Measurements from ENCODE around the gene ULK3. TPM values are rescaled to one million over a fixed set of nuclear protein-coding genes. Genes with fewer than 3 reads are reported as not detected.

The ULK3 gene
- total RNA-seq, 1 experiment from 2014 or later: 38.9 TPM

- CTCF ChIA-PET: interaction anchor here (0.9 to 4.3 kb wide), 6 partner anchors 39 to 213 kb away, joined by 3 to 33 read pairs (median 5); no protein-coding TSS in a partner anchor
- POLR2A ChIA-PET: no interaction called here
- TF ChIP-seq, protein P1, sequence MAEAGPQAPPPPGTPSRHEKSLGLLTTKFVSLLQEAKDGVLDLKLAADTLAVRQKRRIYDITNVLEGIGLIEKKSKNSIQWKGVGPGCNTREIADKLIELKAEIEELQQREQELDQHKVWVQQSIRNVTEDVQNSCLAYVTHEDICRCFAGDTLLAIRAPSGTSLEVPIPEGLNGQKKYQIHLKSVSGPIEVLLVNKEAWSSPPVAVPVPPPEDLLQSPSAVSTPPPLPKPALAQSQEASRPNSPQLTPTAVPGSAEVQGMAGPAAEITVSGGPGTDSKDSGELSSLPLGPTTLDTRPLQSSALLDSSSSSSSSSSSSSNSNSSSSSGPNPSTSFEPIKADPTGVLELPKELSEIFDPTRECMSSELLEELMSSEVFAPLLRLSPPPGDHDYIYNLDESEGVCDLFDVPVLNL (CRISPR knock-in tag; IDR thresholded peaks at IDR 0.05; ENCODE audit: borderline replicate concordance, low read depth): no peak
- no peak for TF ChIP-seq ZNF138 (CRISPR knock-in tag; conservative IDR thresholded peaks at IDR 0.05)
- no peak for TF ChIP-seq ATF1 (CRISPR knock-in tag; IDR thresholded peaks at IDR 0.05)
- no peak for TF ChIP-seq ZNF423 (CRISPR knock-in tag; IDR thresholded peaks at IDR 0.05)
- TF ChIP-seq FOXJ3 (CRISPR knock-in tag; IDR thresholded peaks at IDR 0.05; ENCODE audit: borderline replicate concordance): no peak
- TF ChIP-seq ARID4B (CRISPR knock-in tag; IDR thresholded peaks at IDR 0.05; ENCODE audit: borderline replicate concordance): no peak
- no peak for TF ChIP-seq ZSCAN18 (CRISPR knock-in tag; IDR thresholded peaks at IDR 0.05)
- no peak for TF ChIP-seq ZNF416 (CRISPR knock-in tag; IDR thresholded peaks at IDR 0.05)
- no peak for TF ChIP-seq NR3C1 (CRISPR knock-in tag; conservative IDR thresholded peaks at IDR 0.05; ENCODE audit: low read depth)
- no peak overlapping the region for H3K27ac Mint-ChIP-seq
- H3K4me1 Mint-ChIP-seq: peaks cover 18% of the 10 kb centered on the region
- peaks cover 3% of the 10 kb centered on the region for H3K36me3 Mint-ChIP-seq
- ATAC-seq (no peak), DNase-seq (ENCODE audit: low spot score) (no peak)
- H3K9me3 Mint-ChIP-seq: no peaks in the 10 kb centered on the region
- H3K4me3 Mint-ChIP-seq: no peak overlapping the region
- H3K27me3 Mint-ChIP-seq (ENCODE audit: low read depth): no peaks in the 10 kb centered on the region
These were observed 2.2 kb upstream of the ULK3 start for GRCh38 chr15:74845208-74845568.

DNA sequence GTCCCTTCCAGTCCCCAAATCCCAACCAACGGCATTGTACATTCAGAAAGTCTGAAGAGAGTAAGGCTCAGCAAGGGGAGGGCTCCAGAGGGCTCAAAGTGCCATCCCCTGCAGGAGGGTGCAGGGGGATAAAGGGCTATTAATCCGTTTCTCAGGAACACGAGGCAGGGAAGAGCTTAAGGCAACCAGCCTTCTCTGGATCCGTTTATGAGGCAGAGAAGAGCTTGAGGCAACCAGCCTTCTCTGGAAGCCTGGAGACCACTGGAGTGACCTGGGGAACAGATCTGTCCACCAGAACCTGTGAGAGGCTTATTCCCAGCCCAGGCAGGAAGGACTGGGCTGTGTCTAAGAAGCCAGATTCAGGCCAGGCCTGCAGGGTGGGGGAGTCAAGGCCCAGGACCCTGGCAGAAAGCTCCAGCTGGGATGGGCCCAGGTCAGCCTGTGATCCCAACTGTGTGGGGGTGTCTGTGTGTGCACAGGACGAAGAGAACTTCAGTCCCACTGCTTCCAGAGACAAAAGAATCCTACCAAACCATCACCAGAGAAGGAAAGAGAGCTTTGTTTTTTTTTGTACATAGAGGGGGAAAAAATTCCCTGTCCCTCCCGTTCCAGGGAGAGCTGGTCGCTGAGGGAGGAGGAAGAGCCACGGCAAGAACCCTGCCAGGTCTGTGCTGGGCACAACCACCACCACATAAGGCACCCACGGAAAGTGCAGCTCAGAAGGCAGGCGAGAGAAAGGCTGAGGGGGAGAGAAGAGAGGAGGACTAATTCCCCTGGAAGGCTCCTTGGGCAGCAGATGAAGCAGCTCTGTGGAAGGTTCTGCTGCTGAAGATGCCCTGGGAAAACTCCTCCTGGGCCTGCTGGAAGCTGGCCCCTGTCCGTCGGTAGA lies 1.6 kb upstream of the ULK3 start:
- Mint-ChIP-seq H3K4me3 (peak overlapping the region; percentile 81), H3K9me3 (no peaks in the 10 kb centered on the region), H3K27ac (peak overlapping the region; percentile 48; the same call in 1 of the 2 replicates), H3K36me3 (peaks cover 3% of the 10 kb centered on the region), H3K27me3 (ENCODE audit: low read depth) (no peaks in the 10 kb centered on the region), H3K4me1 (peaks cover 21% of the 10 kb centered on the region)
- DNase-seq (ENCODE audit: low spot score): no peak
- ATAC-seq: no peak
- no peak for TF ChIP-seq ZNF219 (CRISPR knock-in tag; IDR thresholded peaks at IDR 0.05; ENCODE audit: borderline replicate concordance)
- no peak for TF ChIP-seq FOXJ3 (CRISPR knock-in tag; IDR thresholded peaks at IDR 0.05; ENCODE audit: borderline replicate concordance)
- TF ChIP-seq, protein P2, sequence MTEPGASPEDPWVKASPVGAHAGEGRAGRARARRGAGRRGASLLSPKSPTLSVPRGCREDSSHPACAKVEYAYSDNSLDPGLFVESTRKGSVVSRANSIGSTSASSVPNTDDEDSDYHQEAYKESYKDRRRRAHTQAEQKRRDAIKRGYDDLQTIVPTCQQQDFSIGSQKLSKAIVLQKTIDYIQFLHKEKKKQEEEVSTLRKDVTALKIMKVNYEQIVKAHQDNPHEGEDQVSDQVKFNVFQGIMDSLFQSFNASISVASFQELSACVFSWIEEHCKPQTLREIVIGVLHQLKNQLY (CRISPR knock-in tag; IDR thresholded peaks at IDR 0.05): no peak
- TF ChIP-seq ATF3 (CRISPR knock-in tag; conservative IDR thresholded peaks at IDR 0.05): no peak
- TF ChIP-seq RORB (CRISPR knock-in tag; IDR thresholded peaks at IDR 0.05): no peak
- TF ChIP-seq ELF4 (CRISPR knock-in tag; IDR thresholded peaks at IDR 0.05; ENCODE audit: low read depth): no peak
- no peak for TF ChIP-seq RELA (CRISPR knock-in tag; IDR thresholded peaks at IDR 0.05; ENCODE audit: borderline replicate concordance)
- no peak for TF ChIP-seq ZNF317 (CRISPR knock-in tag; IDR thresholded peaks at IDR 0.05; ENCODE audit: borderline replicate concordance, low read depth)
- TF ChIP-seq CREM (CRISPR knock-in tag; IDR thresholded peaks at IDR 0.05): no peak
- TF ChIP-seq GRHL2 (CRISPR knock-in tag; IDR thresholded peaks at IDR 0.05; ENCODE audit: insufficient replicate concordance, severe bottlenecking): no peak
- POLR2A ChIA-PET: no interaction called here
- CTCF ChIA-PET: interaction anchor here (0.6 to 4.3 kb wide), 8 partner anchors 11 to 212 kb away, joined by 3 to 33 read pairs (median 6); no protein-coding TSS in a partner anchor

Measured in WTC11 (cell line).